Prostate gland (tissue), 2 donors: ENCODE data around the gene MKRN1.

Experiments used
- CTCF ChIP-seq, 4 experiments: fragments of 200-600 bp in 2 of 4; fragments of 450-650 bp in 2 of 4; sonication (generic) in 2 of 4; IDR thresholded peaks; 1 replicate in 3 of 4; 2 replicates in 1 of 4; pipeline ENCODE4 v1.5.1; 2016 to 2019; ENCODE audit warnings: antibody characterized with exemption in 4 of 4, mild to moderate bottlenecking in 2 of 4, moderate library complexity in 2 of 4
- POLR2A ChIP-seq: fragments of 450-650 bp; IDR thresholded peaks from one replicate; pipeline ENCODE4 v1.6.1; 2016; ENCODE audit warnings: antibody characterized with exemption, mild to moderate bottlenecking
- POLR2AphosphoS5 ChIP-seq: sonication (generic); formaldehyde crosslinking; IDR thresholded peaks from one replicate; pipeline ENCODE4 v1.6.1; 2017; ENCODE audit warnings: antibody characterized with exemption

GRCh38 chr7:140484479-140484878, 5.2 kb upstream of the MKRN1 start:
- no peak for TF ChIP-seq POLR2AphosphoS5
- TF ChIP-seq CTCF (IDR thresholded peaks at IDR 0.05) = no peak
- TF ChIP-seq POLR2A = no peak
